Esophagus (tissue), 2 donors: Measurements from ENCODE around the gene FOSB. TPM values are rescaled to one million over a fixed set of nuclear protein-coding genes. Genes with fewer than 3 reads are reported as not detected.

Experiments used
- H3K27ac ChIP-seq, 2 donors: one replicate each; pipeline ENCODE4 v1.5.1; 2013; ENCODE audit warnings: low read depth in 2 of 2, mild to moderate bottlenecking in 2 of 2, inconsistent platforms in 1 of 2, low read length in 1 of 2, moderate library complexity in 1 of 2
- H3K27me3 ChIP-seq, 2 donors: one replicate each; pipeline ENCODE4 v1.6.1; 2013; ENCODE audit warnings: low read length in 2 of 2, control low read depth in 1 of 2, mild to moderate bottlenecking in 1 of 2; ENCODE audit not compliant: insufficient read depth in 2 of 2, control insufficient read depth in 1 of 2
- H3K36me3 ChIP-seq, 2 donors: one replicate each; pipeline ENCODE4 v1.6.1; 2013; ENCODE audit warnings: low read length in 1 of 2; ENCODE audit not compliant: control insufficient read depth in 2 of 2, insufficient read depth in 2 of 2
- H3K4me1 ChIP-seq, 2 donors: one replicate each; pipeline ENCODE4 v1.6.1; 2013; ENCODE audit warnings: low read length in 1 of 2; ENCODE audit not compliant: control insufficient read depth in 2 of 2, insufficient read depth in 2 of 2
- H3K4me3 ChIP-seq, 2 donors: one replicate each; pipeline ENCODE4 v1.5.1; 2013; ENCODE audit warnings: low read length in 2 of 2, mild to moderate bottlenecking in 2 of 2, low read depth in 1 of 2, moderate library complexity in 1 of 2
- H3K9me3 ChIP-seq, 2 donors: one replicate each; pipeline ENCODE4 v1.6.1; 2013; ENCODE audit warnings: mild to moderate bottlenecking in 2 of 2, low read depth in 1 of 2, low read length in 1 of 2, moderate library complexity in 1 of 2; ENCODE audit not compliant: control insufficient read depth in 2 of 2, insufficient read depth in 1 of 2
- WGBS, 2 donors: extraction: QIAGEN DNeasy Blood & Tissue Kit; methylation state at CpG; one replicate each; pipeline ENCODE4 v1.1.7; 2013; 5-methylcytosine and 5-hydroxymethylcytosine counted together
- polyA plus RNA-seq, 2 donors: library from polyadenylated mRNA; stranded (reverse); fragments of 200-250 nt; gene quantifications; one replicate each; pipeline ENCODE4 v1.2.3, GENCODE V29; 2013
- donor health status: healthy with polysubstance abuse.
- donor health status: Bipolar disorder and iron deficiency.

FOSB gene
- polyA plus RNA-seq, 2 donors = 1.1 to 13.8 TPM

DNA sequence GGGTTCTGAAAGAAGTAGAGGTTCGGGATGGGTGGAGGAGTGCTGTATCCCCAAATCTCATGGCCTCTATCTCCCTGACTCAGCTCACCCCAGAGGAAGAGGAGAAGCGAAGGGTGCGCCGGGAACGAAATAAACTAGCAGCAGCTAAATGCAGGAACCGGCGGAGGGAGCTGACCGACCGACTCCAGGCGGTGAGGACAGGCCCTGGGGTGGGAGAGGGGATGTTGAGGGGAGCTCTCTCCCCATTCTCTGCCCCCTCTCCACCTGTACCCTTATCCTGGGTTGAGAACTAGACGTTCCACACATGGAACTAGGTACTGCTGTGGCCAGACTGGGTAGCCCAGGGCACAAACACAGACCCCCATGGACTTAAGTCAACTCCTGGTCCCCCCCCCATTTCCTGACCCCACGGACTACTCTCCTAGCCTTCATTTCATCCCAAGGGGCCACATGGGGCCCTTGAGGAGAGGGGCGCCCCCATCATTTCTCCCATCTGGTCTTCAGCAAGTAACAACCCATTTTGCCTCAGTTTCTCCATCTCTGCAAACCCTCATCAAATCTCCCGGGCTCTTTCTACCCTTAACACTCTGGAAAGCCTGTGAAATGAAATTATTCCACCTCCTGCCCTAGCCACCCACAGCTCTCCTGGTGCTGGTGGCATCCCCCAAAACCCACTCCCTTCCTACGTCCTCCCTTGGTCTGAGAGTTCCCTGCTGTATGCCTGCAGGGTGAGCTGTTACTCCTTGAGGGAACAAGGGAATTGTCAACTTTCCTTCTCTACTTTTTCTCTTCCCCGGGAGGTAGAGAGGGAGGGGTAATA is 3.5 kb downstream of the FOSB start:
- H3K4me3 ChIP-seq = no peak overlapping the region
- H3K4me1 ChIP-seq = peaks cover 5 to 15% of the 10 kb centered on the region in 2 donors
- WGBS, 2 donors = 88 to 89% methylated on average over 16 of the region's 16 CpGs

DNA sequence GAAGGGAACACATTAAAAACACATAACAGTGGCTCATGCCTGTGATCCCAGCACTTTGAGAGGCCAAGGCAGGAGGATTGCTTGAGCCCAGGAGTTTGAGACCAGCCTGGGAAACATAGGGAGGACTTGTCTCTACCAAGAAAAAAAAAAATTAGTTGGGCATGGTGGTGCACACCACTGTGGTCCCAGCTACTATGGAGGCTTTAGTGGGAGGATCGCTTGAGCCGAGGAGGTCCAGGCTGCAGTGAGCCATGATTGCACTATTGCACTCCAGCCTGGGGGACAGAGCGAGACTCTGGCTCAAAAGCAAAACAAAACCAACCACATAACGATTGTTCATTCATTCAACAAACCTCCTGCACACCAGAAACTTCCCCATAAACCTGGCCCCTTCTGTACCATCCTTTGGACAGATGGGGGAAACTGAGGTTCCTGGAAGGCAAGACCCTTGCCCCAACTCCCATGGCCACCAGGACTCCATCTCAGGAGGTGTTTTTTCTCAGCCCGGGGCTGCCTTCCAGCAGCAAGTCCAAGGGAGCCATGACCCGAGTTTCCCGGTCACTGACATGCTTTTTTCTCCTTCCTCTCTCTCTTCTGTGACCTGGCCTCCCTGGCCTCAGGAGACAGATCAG is 4.3 kb downstream of the FOSB start:
- Histone ChIP-seq H3K27me3 (no peaks in the 10 kb centered on the region), H3K36me3 (no peaks in the 10 kb centered on the region), H3K9me3 (no peaks in the 10 kb centered on the region), H3K4me1 (peaks cover 5 to 15% of the 10 kb centered on the region in 2 donors), H3K27ac (no peak overlapping the region), H3K4me3 (no peak overlapping the region)
- 70 to 78% methylated on average over 7 of the region's 7 CpGs for WGBS, 2 donors

More for the DNA sequence above, 3.5 kb downstream of the FOSB start:
- no peak overlapping the region for H3K27ac ChIP-seq
- no peaks in the 10 kb centered on the region for H3K27me3 ChIP-seq
- no peaks in the 10 kb centered on the region for H3K9me3 ChIP-seq
- H3K36me3 ChIP-seq = no peaks in the 10 kb centered on the region

DNA sequence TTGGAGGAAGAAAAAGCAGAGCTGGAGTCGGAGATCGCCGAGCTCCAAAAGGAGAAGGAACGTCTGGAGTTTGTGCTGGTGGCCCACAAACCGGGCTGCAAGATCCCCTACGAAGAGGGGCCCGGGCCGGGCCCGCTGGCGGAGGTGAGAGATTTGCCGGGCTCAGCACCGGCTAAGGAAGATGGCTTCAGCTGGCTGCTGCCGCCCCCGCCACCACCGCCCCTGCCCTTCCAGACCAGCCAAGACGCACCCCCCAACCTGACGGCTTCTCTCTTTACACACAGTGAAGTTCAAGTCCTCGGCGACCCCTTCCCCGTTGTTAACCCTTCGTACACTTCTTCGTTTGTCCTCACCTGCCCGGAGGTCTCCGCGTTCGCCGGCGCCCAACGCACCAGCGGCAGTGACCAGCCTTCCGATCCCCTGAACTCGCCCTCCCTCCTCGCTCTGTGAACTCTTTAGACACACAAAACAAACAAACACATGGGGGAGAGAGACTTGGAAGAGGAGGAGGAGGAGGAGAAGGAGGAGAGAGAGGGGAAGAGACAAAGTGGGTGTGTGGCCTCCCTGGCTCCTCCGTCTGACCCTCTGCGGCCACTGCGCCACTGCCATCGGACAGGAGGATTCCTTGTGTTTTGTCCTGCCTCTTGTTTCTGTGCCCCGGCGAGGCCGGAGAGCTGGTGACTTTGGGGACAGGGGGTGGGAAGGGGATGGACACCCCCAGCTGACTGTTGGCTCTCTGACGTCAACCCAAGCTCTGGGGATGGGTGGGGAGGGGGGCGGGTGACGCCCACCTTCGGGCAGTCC is 5.0 kb downstream of the FOSB start:
- 49 to 66% methylated on average over 41 to 44 of the region's 44 CpGs for WGBS, 2 donors
- Histone ChIP-seq H3K27me3 (no peaks in the 10 kb centered on the region), H3K27ac (no peak overlapping the region), H3K36me3 (no peaks in the 10 kb centered on the region), H3K4me3 (no peak overlapping the region), H3K9me3 (no peaks in the 10 kb centered on the region), H3K4me1 (peaks cover 5 to 16% of the 10 kb centered on the region in 2 donors)

DNA sequence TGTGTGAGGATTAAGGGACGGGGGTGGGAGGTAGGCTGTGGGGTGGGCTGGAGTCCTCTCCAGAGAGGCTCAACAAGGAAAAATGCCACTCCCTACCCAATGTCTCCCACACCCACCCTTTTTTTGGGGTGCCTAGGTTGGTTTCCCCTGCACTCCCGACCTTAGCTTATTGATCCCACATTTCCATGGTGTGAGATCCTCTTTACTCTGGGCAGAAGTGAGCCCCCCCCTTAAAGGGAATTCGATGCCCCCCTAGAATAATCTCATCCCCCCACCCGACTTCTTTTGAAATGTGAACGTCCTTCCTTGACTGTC is 5.5 kb downstream of the FOSB start:
- H3K36me3 ChIP-seq = no peaks in the 10 kb centered on the region
- no peak overlapping the region for H3K27ac ChIP-seq
- H3K9me3 ChIP-seq = no peaks in the 10 kb centered on the region
- H3K4me1 ChIP-seq = peaks cover 4 to 15% of the 10 kb centered on the region in 2 donors
- WGBS, 2 donors = 30 to 45% methylated on average over 4 to 5 of the region's 5 CpGs
- no peak overlapping the region for H3K4me3 ChIP-seq
- no peaks in the 10 kb centered on the region for H3K27me3 ChIP-seq

DNA sequence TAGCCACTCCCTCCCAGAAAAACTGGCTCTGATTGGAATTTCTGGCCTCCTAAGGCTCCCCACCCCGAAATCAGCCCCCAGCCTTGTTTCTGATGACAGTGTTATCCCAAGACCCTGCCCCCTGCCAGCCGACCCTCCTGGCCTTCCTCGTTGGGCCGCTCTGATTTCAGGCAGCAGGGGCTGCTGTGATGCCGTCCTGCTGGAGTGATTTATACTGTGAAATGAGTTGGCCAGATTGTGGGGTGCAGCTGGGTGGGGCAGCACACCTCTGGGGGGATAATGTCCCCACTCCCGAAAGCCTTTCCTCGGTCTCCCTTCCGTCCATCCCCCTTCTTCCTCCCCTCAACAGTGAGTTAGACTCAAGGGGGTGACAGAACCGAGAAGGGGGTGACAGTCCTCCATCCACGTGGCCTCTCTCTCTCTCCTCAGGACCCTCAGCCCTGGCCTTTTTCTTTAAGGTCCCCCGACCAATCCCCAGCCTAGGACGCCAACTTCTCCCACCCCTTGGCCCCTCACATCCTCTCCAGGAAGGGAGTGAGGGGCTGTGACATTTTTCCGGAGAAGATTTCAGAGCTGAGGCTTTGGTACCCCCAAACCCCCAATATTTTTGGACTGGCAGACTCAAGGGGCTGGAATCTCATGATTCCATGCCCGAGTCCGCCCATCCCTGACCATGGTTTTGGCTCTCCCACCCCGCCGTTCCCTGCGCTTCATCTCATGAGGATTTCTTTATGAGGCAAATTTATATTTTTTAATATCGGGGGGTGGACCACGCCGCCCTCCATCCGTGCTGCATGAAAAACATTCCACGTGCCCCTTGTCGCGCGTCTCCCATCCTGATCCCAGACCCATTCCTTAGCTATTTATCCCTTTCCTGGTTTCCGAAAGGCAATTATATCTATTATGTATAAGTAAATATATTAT is 6.1 kb downstream of the FOSB start:
- H3K36me3 ChIP-seq = no peaks in the 10 kb centered on the region
- peaks cover 0 to 14% of the 10 kb centered on the region in 2 donors for H3K4me1 ChIP-seq
- WGBS, 2 donors = 75 to 83% methylated on average over 26 to 27 of the region's 27 CpGs
- H3K27me3 ChIP-seq = no peaks in the 10 kb centered on the region
- no peaks in the 10 kb centered on the region for H3K9me3 ChIP-seq
- H3K27ac ChIP-seq = no peak overlapping the region
- H3K4me3 ChIP-seq = no peak overlapping the region

DNA sequence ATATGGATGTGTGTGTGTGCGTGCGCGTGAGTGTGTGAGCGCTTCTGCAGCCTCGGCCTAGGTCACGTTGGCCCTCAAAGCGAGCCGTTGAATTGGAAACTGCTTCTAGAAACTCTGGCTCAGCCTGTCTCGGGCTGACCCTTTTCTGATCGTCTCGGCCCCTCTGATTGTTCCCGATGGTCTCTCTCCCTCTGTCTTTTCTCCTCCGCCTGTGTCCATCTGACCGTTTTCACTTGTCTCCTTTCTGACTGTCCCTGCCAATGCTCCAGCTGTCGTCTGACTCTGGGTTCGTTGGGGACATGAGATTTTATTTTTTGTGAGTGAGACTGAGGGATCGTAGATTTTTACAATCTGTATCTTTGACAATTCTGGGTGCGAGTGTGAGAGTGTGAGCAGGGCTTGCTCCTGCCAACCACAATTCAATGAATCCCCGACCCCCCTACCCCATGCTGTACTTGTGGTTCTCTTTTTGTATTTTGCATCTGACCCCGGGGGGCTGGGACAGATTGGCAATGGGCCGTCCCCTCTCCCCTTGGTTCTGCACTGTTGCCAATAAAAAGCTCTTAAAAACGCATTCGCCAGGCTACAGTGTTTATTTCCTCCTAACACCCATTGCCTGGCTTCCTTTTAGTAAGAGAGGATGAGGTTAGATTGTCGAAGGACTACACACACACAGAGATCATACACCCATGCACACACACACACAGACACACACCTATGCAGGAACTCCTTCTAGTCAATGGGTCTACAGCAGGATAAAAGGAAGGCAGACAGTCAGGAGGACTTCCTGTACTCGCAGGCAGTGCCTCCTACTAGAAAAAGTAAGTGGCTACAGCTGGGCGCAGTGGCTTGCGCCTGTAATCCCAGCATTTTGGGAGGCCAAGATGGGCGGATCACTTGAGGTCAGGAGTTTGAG is 7.1 kb downstream of the FOSB start:
- no peaks in the 10 kb centered on the region for H3K27me3 ChIP-seq
- no peaks in the 10 kb centered on the region for H3K36me3 ChIP-seq
- no peak overlapping the region for H3K4me3 ChIP-seq
- no peak overlapping the region for H3K27ac ChIP-seq
- H3K9me3 ChIP-seq = no peaks in the 10 kb centered on the region
- peaks cover 0 to 13% of the 10 kb centered on the region in 2 donors for H3K4me1 ChIP-seq
- 74 to 77% methylated on average over 28 of the region's 28 CpGs for WGBS, 2 donors

DNA sequence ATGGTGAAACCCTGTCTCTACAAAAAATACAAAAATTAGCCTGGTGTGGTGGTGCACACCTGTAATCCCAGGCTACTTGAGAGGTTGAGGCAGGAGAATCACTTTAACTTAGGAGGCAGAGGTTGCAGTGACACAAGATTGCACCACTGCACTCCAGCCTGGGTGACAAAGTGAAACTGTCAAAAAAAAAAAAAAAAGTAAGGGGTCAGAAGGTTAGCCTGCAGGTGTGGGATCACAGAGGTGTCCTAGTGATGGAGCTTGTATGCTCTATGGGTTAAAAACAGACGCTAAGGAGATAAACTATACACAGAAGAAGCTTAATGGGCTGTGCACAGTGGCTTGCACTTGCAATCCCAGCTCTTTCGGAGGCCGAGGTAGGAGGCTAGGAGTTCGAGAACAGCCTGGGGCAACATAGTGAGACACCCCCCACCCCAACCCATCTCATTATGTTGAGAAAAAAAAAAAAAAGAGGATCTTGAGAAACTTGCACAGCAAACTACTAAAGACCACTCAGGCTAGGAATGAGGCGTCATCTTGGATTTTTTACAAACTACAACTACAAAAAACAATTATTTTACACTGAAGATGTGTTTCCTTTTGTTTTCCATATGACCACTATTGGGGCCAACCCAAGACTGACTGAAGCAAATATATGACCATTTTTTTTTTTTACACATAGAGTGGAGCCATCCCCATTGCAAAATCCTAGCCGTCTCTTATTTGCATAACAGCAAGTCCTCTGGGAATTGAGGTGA is 7.9 kb downstream of the FOSB start:
- WGBS, 2 donors = 73 to 85% methylated on average over 6 of the region's 6 CpGs
- H3K4me1 ChIP-seq = peaks cover 0 to 4% of the 10 kb centered on the region in 2 donors
- H3K36me3 ChIP-seq = no peaks in the 10 kb centered on the region
- no peak overlapping the region for H3K4me3 ChIP-seq
- no peaks in the 10 kb centered on the region for H3K27me3 ChIP-seq
- H3K27ac ChIP-seq = no peak overlapping the region
- H3K9me3 ChIP-seq = no peaks in the 10 kb centered on the region

DNA sequence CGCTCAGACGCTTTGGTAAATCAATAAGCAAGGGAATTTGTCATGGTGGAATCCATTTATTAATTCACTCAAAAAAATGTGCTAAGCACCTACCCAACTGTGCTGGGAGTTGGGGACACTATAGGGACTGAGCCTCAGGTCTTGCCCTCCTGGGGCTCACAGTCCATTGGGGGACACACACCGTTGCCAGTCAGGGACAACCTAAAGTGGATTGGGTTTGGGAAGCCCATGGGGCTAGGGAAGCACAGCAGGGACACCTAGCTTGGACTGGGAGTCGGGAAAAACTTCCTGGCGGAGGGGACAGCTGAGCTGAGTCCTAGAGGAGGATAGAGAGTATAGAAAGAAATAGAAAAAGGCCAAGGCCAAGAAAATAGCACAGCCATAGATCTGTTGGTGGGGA is 8.5 kb downstream of the FOSB start:
- no peak overlapping the region for H3K4me3 ChIP-seq
- no peaks in the 10 kb centered on the region for H3K36me3 ChIP-seq
- H3K27me3 ChIP-seq = no peaks in the 10 kb centered on the region
- no peaks in the 10 kb centered on the region for H3K9me3 ChIP-seq
- 51 to 61% methylated on average over 5 of the region's 5 CpGs for WGBS, 2 donors
- H3K4me1 ChIP-seq = peaks cover 0 to 3% of the 10 kb centered on the region in 2 donors
- no peak overlapping the region for H3K27ac ChIP-seq
